HEK293 (cell line): ENCODE measurements around the gene SIGMAR1.
A peak's percentile ranks its signal among the peaks of the same experiment; 100 is the strongest.

Experiments used
- CTCF ChIP-seq: fragments of 450-650 bp; formaldehyde crosslinking; IDR thresholded peaks from 2 replicates; pipeline ENCODE4 v1.5.1; 2016; ENCODE audit warnings: missing biosample characterization, missing genetic modification characterization
- PATZ1 ChIP-seq: fragments of 450-650 bp; formaldehyde crosslinking; IDR thresholded peaks from 2 replicates; pipeline ENCODE4 v1.5.1; 2016; ENCODE audit warnings: missing biosample characterization, missing genetic modification characterization
- PRDM10 ChIP-seq: fragments of 450-650 bp; formaldehyde crosslinking; IDR thresholded peaks from 2 replicates; pipeline ENCODE4 v1.5.1; 2016; ENCODE audit warnings: missing biosample characterization, missing genetic modification characterization
- TCF7L2 ChIP-seq: IDR thresholded peaks from 2 replicates; pipeline ENCODE4 v1.6.1; 2011; ENCODE audit warnings: low read depth, mild to moderate bottlenecking, inconsistent platforms, low read length, moderate library complexity, borderline replicate concordance
- YY1 ChIP-seq: fragments of 450-650 bp; formaldehyde crosslinking; IDR thresholded peaks from 2 replicates; pipeline ENCODE4 v1.5.1; 2018; ENCODE audit warnings: missing biosample characterization, missing genetic modification characterization
- ZBTB26 ChIP-seq: fragments of 450-650 bp; formaldehyde crosslinking; optimal IDR thresholded peaks from 2 replicates; pipeline ENCODE3; 2016; ENCODE audit warnings: missing biosample characterization, mild to moderate bottlenecking, missing genetic modification characterization
- ZFP41 ChIP-seq: fragments of 450-650 bp; formaldehyde crosslinking; IDR thresholded peaks from 2 replicates; pipeline ENCODE4 v1.5.1; 2016; ENCODE audit warnings: missing biosample characterization, missing genetic modification characterization, borderline replicate concordance
- ZNF148 ChIP-seq: fragments of 450-650 bp; formaldehyde crosslinking; IDR thresholded peaks from 2 replicates; pipeline ENCODE4 v1.5.0; 2017; ENCODE audit warnings: missing biosample characterization, missing genetic modification characterization, borderline replicate concordance
- ZNF514 ChIP-seq: fragments of 450-650 bp; formaldehyde crosslinking; IDR thresholded peaks from 2 replicates; pipeline ENCODE4 v1.5.1; 2016; ENCODE audit warnings: missing biosample characterization, missing genetic modification characterization
- ZNF558 ChIP-seq: fragments of 450-650 bp; formaldehyde crosslinking; IDR thresholded peaks from 2 replicates; pipeline ENCODE4 v1.5.1; 2016; ENCODE audit warnings: missing biosample characterization, missing genetic modification characterization
- ZNF580 ChIP-seq: fragments of 450-650 bp; formaldehyde crosslinking; IDR thresholded peaks from 2 replicates; pipeline ENCODE4 v1.5.1; 2016; ENCODE audit warnings: missing biosample characterization, missing genetic modification characterization
- ZNF677 ChIP-seq: fragments of 450-650 bp; IDR thresholded peaks from 2 replicates; pipeline ENCODE4 v1.5.0; 2018; ENCODE audit warnings: missing biosample characterization, mild to moderate bottlenecking, missing genetic modification characterization, moderate library complexity

GRCh38 chr9:34646211-34647083 lies 8.9 kb upstream of the SIGMAR1 start, which contains the start of gene GALT:
- TF ChIP-seq ZNF148 (tag by site-specific recombination) (no peak), PRDM10 (tag by site-specific recombination) (peak; percentile 99), ZNF677 (tag by site-specific recombination) (no peak), YY1 (tag by site-specific recombination) (no peak), ZNF558 (tag by site-specific recombination) (no peak), ZBTB26 (tag by site-specific recombination) (peak; percentile 57), CTCF (peak; percentile 98), ZNF514 (tag by site-specific recombination) (no peak), TCF7L2 (no peak), ZFP41 (no peak), PATZ1 (tag by site-specific recombination) (peak; percentile 91), ZNF580 (no peak)
